ENCODE results near the gene TEAD2. TPM values are rescaled to one million over a fixed set of nuclear protein-coding genes. Genes with fewer than 3 reads are reported as not detected.

TEAD2 gene
- 18.8 and 24.3 TPM in 2 replicates for total RNA-seq

GRCh38 chr19:49362048-49362928, at the start of gene TEAD2:
TSS of gene TEAD2 (minus strand) at chr19:49362416. CDS start at chr19:49360075, 2,341 bp downstream.

GRCh38 chr19:49387936-49388372, 25.7 kb upstream of the TEAD2 start, which contains the start of gene KASH5:
TSS of gene KASH5 (plus strand) at chr19:49388249. CDS start at chr19:49390884, 2,635 bp downstream.

DNA sequence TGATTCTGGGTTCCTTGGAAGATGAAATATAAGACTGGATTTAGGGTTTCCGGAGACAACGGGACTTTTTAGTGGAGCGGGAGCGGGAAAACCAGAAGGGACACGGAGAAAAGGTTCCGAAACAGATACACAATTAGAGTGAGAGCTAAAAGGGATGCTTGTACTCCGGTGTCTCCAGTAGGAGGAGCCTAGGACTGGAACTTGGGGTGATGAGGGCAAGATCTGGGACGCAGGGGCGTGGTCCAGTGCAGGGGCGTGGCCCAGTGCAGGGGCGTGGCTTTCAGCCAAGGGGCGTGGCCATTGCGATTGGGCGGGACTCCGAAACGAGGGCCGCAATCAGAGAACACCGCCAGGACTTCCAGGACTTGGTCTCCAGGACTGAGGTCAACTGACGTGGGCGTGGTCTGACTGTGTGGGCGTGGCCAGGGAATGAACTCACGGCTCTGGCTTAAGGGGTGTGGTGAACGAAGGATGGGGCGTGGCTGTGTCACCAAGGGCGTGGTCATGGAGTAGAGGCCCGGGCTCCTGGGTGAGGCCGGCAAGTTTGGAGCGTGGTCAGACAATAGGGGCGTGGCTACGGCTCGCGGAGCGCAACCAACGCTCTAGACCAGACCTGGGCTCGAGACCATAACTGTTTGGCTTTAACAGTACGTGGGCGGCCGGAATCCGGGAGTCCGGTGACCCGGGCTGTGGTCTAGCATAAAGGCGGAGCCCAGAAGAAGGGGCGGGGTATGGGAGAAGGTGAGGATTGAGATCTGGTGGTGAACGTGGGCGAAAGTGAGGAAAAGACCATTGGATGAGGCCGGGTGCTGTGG, 1.3 kb upstream of the TEAD2 start, which contains the start of gene DKKL1:
Gene DKKL1, plus strand, starts transcription at position 610 of the 815 bp plus-strand sequence. Its CDS starts 122 bp downstream, at position 732.

DNA sequence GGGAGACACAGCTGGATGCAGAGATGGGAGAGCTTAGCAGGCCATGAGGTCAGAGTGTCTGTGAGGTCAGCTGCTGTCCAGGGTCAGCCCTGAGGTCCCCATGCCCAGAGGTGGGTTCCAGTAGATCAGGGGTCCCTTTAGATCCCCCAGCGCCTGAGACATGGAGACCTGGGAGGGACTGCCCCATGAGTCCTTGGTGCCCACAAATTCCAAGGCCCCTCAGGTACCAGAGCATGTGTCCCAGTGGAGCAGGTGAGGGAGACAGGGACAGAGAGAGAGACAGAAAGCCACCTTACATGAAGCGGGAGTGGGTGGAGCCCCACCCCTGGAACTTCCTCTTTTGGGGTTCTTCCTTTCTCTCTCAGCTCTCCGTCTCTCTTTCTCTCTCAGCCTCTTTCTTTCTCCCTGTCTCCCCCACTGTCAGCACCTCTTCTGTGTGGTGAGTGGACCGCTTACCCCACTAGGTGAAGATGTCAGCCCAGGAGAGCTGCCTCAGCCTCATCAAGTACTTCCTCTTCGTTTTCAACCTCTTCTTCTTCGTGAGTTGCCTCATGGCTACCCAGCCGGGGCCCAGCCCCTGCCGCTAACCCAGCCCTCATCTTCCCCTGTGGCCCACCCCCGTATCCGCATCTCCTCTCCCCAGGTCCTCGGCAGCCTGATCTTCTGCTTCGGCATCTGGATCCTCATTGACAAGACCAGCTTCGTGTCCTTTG, 27.0 kb downstream of the TEAD2 start, which contains the start of gene CD37:
Gene CD37, plus strand, starts transcription at position 336 of the 713 bp plus-strand sequence. Its CDS starts 135 bp downstream, at position 471.

GRCh38 chr19:49324801-49325576, 37.2 kb downstream of the TEAD2 start, which contains the start of gene SLC6A16:
TSS of gene SLC6A16 (minus strand) at chr19:49325191. CDS start at chr19:49311347, 13,844 bp downstream.

Other genes with a start within 250 kb of the TEAD2 start
- 6.3 and 7.4 TPM in 2 replicates for gene LIN7B, start 248.0 kb downstream of the TEAD2 start, total RNA-seq
- gene C19orf73, start 243.3 kb downstream of the TEAD2 start, total RNA-seq, result 0.99 TPM in 1 of 2 replicates, not detected in the other
- 1.0 and 1.5 TPM in 2 replicates for gene PPFIA3, start 242.9 kb downstream of the TEAD2 start, total RNA-seq
- gene HRC, start 207.0 kb downstream of the TEAD2 start, total RNA-seq, result not detected in 2 replicates
- gene TRPM4, start 204.6 kb downstream of the TEAD2 start, total RNA-seq, result 23.0 and 27.0 TPM in 2 replicates
- gene SLC6A16, start 37.2 kb downstream of the TEAD2 start, total RNA-seq, result 0.66 TPM in 1 of 2 replicates, not detected in the other
- not detected in 2 replicates for gene CD37, start 27.0 kb downstream of the TEAD2 start, total RNA-seq
- gene DKKL1, start 1.5 kb upstream of the TEAD2 start, total RNA-seq, result 0.44 TPM in 1 of 2 replicates, not detected in the other
- 0.17 TPM in 1 of 2 replicates, not detected in the other for gene KASH5, start 25.8 kb upstream of the TEAD2 start, total RNA-seq
- gene PTH2, start 61.0 kb upstream of the TEAD2 start, total RNA-seq, result not detected in 2 replicates
- not detected in 2 replicates for gene GFY, start 63.0 kb upstream of the TEAD2 start, total RNA-seq
- gene SLC17A7, start 79.1 kb upstream of the TEAD2 start, total RNA-seq, result 0.15 and 0.33 TPM in 2 replicates
- gene PIH1D1, start 89.4 kb upstream of the TEAD2 start, total RNA-seq, result 103 and 145 TPM in 2 replicates
- gene ALDH16A1, start 90.8 kb upstream of the TEAD2 start, total RNA-seq, result 16.5 and 33.7 TPM in 2 replicates
- gene FLT3LG, start 111.8 kb upstream of the TEAD2 start, total RNA-seq, result 3.6 and 7.9 TPM in 2 replicates
- gene RPL13A, start 125.2 kb upstream of the TEAD2 start, total RNA-seq, result 2,428 and 4,431 TPM in 2 replicates
- gene RPS11, start 134.0 kb upstream of the TEAD2 start, total RNA-seq, result 2,449 and 2,469 TPM in 2 replicates
- gene FCGRT, start 150.2 kb upstream of the TEAD2 start, total RNA-seq, result 37.2 and 105 TPM in 2 replicates
- 228 and 362 TPM in 2 replicates for gene RCN3, start 165.6 kb upstream of the TEAD2 start, total RNA-seq
- 48.5 and 71.3 TPM in 2 replicates for gene NOSIP, start 218.1 kb upstream of the TEAD2 start, total RNA-seq
- gene PRRG2, start 218.9 kb upstream of the TEAD2 start, total RNA-seq, result 0.29 and 1.2 TPM in 2 replicates
- gene PRR12, start 228.8 kb upstream of the TEAD2 start, total RNA-seq, result 3.8 and 4.5 TPM in 2 replicates